Hepatocyte (in vitro differentiated cells): ENCODE results near the gene PTPRT.

Experiments used
- EZH2 ChIP-seq: fragments of 200-600 bp; sonication (generic); IDR thresholded peaks from 2 replicates; pipeline ENCODE4 v1.6.1; 2016; ENCODE audit warnings: antibody characterized with exemption, mild to moderate bottlenecking, borderline replicate concordance
- EZH2phosphoT487 ChIP-seq: fragments of 200-600 bp; sonication (generic); IDR thresholded peaks from one replicate; pipeline ENCODE4 v1.6.1; 2018; ENCODE audit warnings: antibody characterized with exemption, mild to moderate bottlenecking, low read depth, moderate library complexity; ENCODE audit not compliant: unreplicated experiment, severe bottlenecking
- TF ChIP-seq, protein P1 (sequence below): fragments of 200-600 bp; sonication (generic); IDR thresholded peaks from 2 replicates; pipeline ENCODE4 v1.5.1; 2016; ENCODE audit warnings: antibody characterized with exemption, mild to moderate bottlenecking; ENCODE audit not compliant: poor library complexity

DNA sequence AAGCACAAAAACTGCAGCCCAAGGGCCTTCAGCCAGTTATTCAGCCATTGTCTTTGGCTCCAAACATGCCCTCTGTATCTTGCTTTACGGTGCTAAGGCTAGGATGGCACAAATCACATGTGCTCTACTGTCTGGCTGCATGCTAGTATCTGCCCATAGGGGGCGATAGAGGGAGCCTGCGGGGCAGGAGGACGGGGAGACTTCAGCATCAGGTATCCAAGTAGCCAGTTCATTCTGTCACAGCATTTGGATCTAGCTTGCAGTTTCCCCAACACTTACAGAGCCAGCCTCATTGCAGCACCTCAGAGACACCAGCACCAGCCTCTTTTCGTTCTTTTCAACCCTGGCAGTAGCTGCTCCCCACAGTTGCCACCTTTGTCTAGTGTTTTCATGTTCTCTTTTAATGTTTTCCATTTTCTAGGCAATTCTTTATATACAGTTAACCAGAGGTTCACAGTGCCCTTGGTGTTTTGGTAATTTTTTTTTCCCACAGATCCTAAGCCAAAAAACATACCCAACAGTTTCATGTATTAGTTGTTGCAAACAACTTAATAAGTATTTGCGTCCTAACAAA, 705.9 kb downstream of the PTPRT start:
- TF ChIP-seq, protein P1, sequence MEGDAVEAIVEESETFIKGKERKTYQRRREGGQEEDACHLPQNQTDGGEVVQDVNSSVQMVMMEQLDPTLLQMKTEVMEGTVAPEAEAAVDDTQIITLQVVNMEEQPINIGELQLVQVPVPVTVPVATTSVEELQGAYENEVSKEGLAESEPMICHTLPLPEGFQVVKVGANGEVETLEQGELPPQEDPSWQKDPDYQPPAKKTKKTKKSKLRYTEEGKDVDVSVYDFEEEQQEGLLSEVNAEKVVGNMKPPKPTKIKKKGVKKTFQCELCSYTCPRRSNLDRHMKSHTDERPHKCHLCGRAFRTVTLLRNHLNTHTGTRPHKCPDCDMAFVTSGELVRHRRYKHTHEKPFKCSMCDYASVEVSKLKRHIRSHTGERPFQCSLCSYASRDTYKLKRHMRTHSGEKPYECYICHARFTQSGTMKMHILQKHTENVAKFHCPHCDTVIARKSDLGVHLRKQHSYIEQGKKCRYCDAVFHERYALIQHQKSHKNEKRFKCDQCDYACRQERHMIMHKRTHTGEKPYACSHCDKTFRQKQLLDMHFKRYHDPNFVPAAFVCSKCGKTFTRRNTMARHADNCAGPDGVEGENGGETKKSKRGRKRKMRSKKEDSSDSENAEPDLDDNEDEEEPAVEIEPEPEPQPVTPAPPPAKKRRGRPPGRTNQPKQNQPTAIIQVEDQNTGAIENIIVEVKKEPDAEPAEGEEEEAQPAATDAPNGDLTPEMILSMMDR, result peak; percentile 35
- TF ChIP-seq EZH2, result no peak
- no peak for TF ChIP-seq EZH2phosphoT487
